ENCODE results near the gene MYZAP. TPM values are rescaled to one million over a fixed set of nuclear protein-coding genes. Genes with fewer than 3 reads are reported as not detected.

The MYZAP gene
- total and polyA plus RNA-seq, 2 of the 8 experiments (the other 6 are each of a cell fraction or from before 2014, with no cell fraction given), result 0.41 to 0.65 TPM

GRCh38 chr15:57580866-57581265 is 10.8 kb upstream of the MYZAP start (continued):
- TF ChIP-seq EZH2 (IDR thresholded peaks at IDR 0.05; ENCODE audit: low read depth, low read length, severe bottlenecking), result no peak
- TF ChIP-seq ATF3 (IDR thresholded peaks at IDR 0.05; ENCODE audit: insufficient read depth, low read depth, low read length), result no peak
- no peak for TF ChIP-seq USF2 (IDR thresholded peaks at IDR 0.05; ENCODE audit: low read length)
- no peak for TF ChIP-seq RFX5 (IDR thresholded peaks at IDR 0.05; ENCODE audit: borderline replicate concordance, low read depth, low read length)
- peak; percentile 7; the same call in 1 of the 2 replicates for TF ChIP-seq YY1 (IDR thresholded peaks at IDR 0.05; ENCODE audit: low read depth, low read length)

Measured in H1 (cell line).